ENCODE results near the gene PPIB. TPM values are rescaled to one million over a fixed set of nuclear protein-coding genes. Genes with fewer than 3 reads are reported as not detected.

Gene PPIB
- total RNA-seq, 1 experiment from 2014 or later, result 433 TPM

DNA sequence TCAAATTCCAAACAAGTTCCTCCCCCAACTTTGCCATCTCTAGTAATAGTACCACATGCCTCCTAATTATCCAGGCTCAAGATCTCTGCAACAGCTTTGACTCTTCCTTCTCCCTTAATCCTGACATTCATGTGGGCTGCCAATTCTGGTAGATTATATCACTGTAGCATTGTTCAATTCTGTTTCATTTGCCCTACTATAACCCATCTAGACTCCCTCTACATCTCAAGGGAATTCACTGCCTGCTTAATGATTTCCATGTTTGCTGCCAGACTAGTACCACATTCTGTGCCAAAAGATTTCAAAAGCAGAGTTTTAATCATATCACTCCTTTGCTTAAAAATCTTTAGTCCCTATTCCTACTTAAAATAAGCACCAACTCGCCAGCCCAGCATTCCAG is 34.6 kb upstream of the PPIB start:
- H2BK120ac ChIP-seq (ENCODE audit: low read depth, low read length, poor library complexity, severe bottlenecking), result no peak overlapping the region
- H3K27ac Mint-ChIP-seq, result no peak overlapping the region

More for the DNA sequence above, 34.6 kb upstream of the PPIB start:
- Histone ChIP-seq H2BK20ac (ENCODE audit: low read depth, low read length, poor library complexity, severe bottlenecking) (no peak overlapping the region), H3K9me3 (ENCODE audit: control insufficient read depth, low read depth, low read length) (no peaks in the 10 kb centered on the region), H3K9ac (ENCODE audit: extremely low read depth, insufficient read length, low read length) (no peak overlapping the region), H3K79me1 (ENCODE audit: insufficient read depth, low read depth, low read length, poor library complexity, severe bottlenecking) (no peaks in the 10 kb centered on the region), H3T11ph (ENCODE audit: low read length) (no peak overlapping the region), H2BK5ac (ENCODE audit: insufficient read length, low read length) (no peak overlapping the region), H3K14ac (ENCODE audit: insufficient read depth, low read length) (no peak overlapping the region), H2AFZ (ENCODE audit: low read length) (no peak overlapping the region), H3K27ac (ENCODE audit: insufficient read length, low read depth, low read length) (no peak overlapping the region), H4K5ac (ENCODE audit: insufficient read length, low read depth, low read length) (no peak overlapping the region), H3K4me1 (ENCODE audit: insufficient read depth, low read length) (no peaks in the 10 kb centered on the region), H3K18ac (ENCODE audit: insufficient read length, low read depth, low read length) (no peak overlapping the region), H3K23ac (ENCODE audit: insufficient read length, low read depth, low read length) (no peak overlapping the region), H3K56ac (ENCODE audit: insufficient read length, low read depth, low read length) (no peak overlapping the region), H3K79me2 (ENCODE audit: insufficient read depth, low read length) (no peaks in the 10 kb centered on the region), H4K20me1 (ENCODE audit: control insufficient read depth, insufficient read depth, insufficient read length) (no peaks in the 10 kb centered on the region), H4K91ac (ENCODE audit: insufficient read length, low read depth, low read length) (no peak overlapping the region), H4K8ac (replicated peaks; ENCODE audit: insufficient read length, low read depth, low read length) (no peak overlapping the region), H3K23me2 (ENCODE audit: insufficient read length, low read depth, low read length, poor library complexity, severe bottlenecking) (no peaks in the 10 kb centered on the region), H3K4ac (ENCODE audit: low read depth, low read length) (no peak overlapping the region), H2BK12ac (ENCODE audit: insufficient read length, low read depth, low read length) (no peak overlapping the region), H3K27me3 (ENCODE audit: insufficient read depth, low read length) (no peaks in the 10 kb centered on the region), H2BK15ac (ENCODE audit: low read depth, low read length) (no peak overlapping the region), H3K4me2 (ENCODE audit: insufficient read depth, insufficient read length, low read length) (no peak overlapping the region), H2AK5ac (ENCODE audit: insufficient read length, low read length) (no peak overlapping the region)
- Mint-ChIP-seq H3K9me3 (no peaks in the 10 kb centered on the region), H3K27me3 (ENCODE audit: low read depth) (no peaks in the 10 kb centered on the region), H3K4me1 (0 out of 4 replicates have a peak, but pooled peaks cover 0 to 1% of the 10 kb centered on the region in 2 experiments), H3K36me3 (ENCODE audit: insufficient read depth in 1 of 3, low read depth in 3 of 3) (peaks cover 0 to 18% (median 4%) of the 10 kb centered on the region in 3 experiments; a peak in 5 of 7 replicates), H3K4me3 (no peak overlapping the region)
- TF ChIP-seq, protein P1, sequence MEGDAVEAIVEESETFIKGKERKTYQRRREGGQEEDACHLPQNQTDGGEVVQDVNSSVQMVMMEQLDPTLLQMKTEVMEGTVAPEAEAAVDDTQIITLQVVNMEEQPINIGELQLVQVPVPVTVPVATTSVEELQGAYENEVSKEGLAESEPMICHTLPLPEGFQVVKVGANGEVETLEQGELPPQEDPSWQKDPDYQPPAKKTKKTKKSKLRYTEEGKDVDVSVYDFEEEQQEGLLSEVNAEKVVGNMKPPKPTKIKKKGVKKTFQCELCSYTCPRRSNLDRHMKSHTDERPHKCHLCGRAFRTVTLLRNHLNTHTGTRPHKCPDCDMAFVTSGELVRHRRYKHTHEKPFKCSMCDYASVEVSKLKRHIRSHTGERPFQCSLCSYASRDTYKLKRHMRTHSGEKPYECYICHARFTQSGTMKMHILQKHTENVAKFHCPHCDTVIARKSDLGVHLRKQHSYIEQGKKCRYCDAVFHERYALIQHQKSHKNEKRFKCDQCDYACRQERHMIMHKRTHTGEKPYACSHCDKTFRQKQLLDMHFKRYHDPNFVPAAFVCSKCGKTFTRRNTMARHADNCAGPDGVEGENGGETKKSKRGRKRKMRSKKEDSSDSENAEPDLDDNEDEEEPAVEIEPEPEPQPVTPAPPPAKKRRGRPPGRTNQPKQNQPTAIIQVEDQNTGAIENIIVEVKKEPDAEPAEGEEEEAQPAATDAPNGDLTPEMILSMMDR (conservative IDR thresholded peaks at IDR 0.05), result no peak
- no CpG with 5 or more reads among the region's 1 CpG for WGBS (ENCODE audit: extremely low coverage, insufficient read length, low lambda C conversion rate)
- no peak for DNase-seq
